ENCODE results near the gene LRCH1.

DNA sequence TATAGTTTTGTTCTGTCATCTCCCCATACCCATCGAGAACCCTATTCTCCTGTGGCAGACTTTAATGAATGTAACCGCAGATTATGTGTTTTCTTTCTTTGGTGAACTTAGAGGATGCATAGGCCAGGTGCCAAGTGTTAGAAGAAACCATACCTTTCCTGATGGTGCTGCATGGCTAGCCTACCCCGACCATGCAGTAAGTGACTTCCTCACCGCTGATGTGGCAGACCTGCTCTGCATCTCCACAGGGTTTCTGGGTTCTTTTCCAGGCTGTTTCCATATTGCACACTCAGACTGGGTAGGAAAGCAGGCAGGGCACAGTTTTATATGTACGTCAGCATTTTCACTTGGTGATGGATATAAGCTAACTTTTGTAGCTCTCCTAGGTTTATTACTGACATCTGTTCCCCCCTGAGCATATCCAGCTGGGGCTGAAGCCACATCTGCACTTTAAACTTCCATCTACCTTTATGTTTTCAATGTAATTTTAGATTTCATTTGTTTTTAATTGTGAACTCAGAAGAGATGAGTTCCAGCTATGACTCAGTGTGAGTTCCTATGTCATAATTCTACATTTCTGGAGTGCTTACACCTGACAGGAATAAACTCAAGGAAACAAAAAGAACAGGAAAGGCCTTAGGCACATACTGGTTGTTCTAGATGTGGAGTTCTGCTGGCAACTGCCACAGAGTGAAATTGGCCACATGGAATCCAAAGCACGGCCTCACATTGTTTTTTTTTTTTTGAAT is 42.3 kb downstream of the LRCH1 start:
- TF ChIP-seq, protein P1, sequence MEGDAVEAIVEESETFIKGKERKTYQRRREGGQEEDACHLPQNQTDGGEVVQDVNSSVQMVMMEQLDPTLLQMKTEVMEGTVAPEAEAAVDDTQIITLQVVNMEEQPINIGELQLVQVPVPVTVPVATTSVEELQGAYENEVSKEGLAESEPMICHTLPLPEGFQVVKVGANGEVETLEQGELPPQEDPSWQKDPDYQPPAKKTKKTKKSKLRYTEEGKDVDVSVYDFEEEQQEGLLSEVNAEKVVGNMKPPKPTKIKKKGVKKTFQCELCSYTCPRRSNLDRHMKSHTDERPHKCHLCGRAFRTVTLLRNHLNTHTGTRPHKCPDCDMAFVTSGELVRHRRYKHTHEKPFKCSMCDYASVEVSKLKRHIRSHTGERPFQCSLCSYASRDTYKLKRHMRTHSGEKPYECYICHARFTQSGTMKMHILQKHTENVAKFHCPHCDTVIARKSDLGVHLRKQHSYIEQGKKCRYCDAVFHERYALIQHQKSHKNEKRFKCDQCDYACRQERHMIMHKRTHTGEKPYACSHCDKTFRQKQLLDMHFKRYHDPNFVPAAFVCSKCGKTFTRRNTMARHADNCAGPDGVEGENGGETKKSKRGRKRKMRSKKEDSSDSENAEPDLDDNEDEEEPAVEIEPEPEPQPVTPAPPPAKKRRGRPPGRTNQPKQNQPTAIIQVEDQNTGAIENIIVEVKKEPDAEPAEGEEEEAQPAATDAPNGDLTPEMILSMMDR (conservative IDR thresholded peaks at IDR 0.05 in 1 of 2, IDR thresholded peaks at IDR 0.05 in 1 of 2; ENCODE audit: low read depth in 1 of 2, low read length in 2 of 2) = no peak
- TF ChIP-seq EZH2 (IDR thresholded peaks at IDR 0.05; ENCODE audit: low read length, missing control alignments) = no peak

Measured in fibroblast of lung (primary cell).